A549 treated with AZD9567 at 1 μM for 4 hours (cell line): ENCODE measurements around the gene PIK3CA. TPM values are rescaled to one million over a fixed set of nuclear protein-coding genes. Genes with fewer than 3 reads are reported as not detected.

Experiments
- total RNA-seq: library from RNA; stranded (reverse); fragments of 200-300 nt; extraction: Qiagen RNA extraction; gene quantifications from 5 replicates; pipeline ENCODE4 v1.2.3, GENCODE V29; 2022; ENCODE audit not compliant: insufficient read depth

PIK3CA gene
- total RNA-seq, result 5.8 to 29.3 TPM (median 7.5 TPM) in 5 replicates

GRCh38 chr3:179147873-179148615 is at the start of gene PIK3CA:
Gene PIK3CA, plus strand, starts transcription at chr3:179148357. Its CDS starts 50,469 bp downstream, at chr3:179198826.

DNA sequence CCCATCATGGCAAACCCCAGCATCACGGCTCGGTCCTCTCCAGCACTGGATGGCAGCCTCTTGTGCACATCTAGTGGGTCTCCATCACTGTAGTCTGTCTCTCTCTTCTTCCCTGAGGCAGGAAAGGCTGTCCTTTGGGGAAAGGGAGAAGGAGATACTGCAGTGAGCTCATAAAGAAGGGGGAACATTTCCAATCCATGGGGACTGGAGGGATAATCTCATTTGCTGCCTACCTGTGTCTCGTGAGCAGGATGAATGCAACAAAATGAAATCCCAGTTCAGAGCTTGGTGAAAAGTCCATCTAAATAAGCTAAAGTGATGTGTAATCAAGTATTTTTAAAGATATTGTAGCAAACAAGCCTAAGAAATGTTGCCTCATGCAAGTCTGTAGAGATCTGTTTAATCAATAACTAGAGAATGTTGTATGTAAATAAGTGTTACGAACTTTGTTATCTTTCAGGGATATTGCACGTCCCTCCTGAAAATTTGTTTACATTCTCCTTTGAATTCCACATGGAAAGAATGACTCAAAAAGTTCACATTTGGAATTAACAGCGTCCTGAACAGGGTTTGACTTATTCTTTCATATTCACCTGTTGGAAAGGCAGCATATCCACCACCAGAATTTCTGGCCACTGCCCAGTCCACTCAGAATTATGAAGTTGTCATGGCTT is 102.8 kb downstream of the PIK3CA start, which contains the start of gene KCNMB3:
Gene KCNMB3, minus strand, starts transcription at position 312 of the 674 bp plus-strand sequence. Its CDS starts 124 bp downstream, at position 188.

Other genes starting within 250 kb of the PIK3CA start
- 5.1 to 7.9 TPM (median 6.5 TPM) in 5 replicates for gene ZMAT3, start 76.5 kb upstream of the PIK3CA start, total RNA-seq
- 1.1 to 1.5 TPM (median 1.3 TPM) in 4 of 5 replicates, not detected in the other for gene KCNMB3, start 102.8 kb downstream of the PIK3CA start, total RNA-seq
- 20.1 to 33.0 TPM (median 22.4 TPM) in 5 replicates for gene ZNF639, start 174.7 kb downstream of the PIK3CA start, total RNA-seq
- gene MFN1, start 199.4 kb downstream of the PIK3CA start, total RNA-seq, result 16.5 to 22.4 TPM (median 19.1 TPM) in 5 replicates